Measurements from ENCODE around the gene MYH10.

Gene MYH10

GRCh38 chr17:8622191-8622590, 8.3 kb downstream of the MYH10 start:
- no peaks in the 10 kb centered on the region for H3K4me1 ChIP-seq (ENCODE audit: control insufficient read depth in 1 of 2, insufficient read depth in 2 of 2, low read length in 2 of 2)
- H3K9me3 ChIP-seq (ENCODE audit: control insufficient read depth in 1 of 2, low read length in 2 of 2), result no peaks in the 10 kb centered on the region
- no peak overlapping the region for H3K4me3 ChIP-seq (ENCODE audit: low read depth in 1 of 2, low read length in 2 of 2)
- peaks cover 0 to 4% of the 10 kb centered on the region in 2 donors for H3K36me3 ChIP-seq (ENCODE audit: control insufficient read depth in 1 of 2, insufficient read depth in 2 of 2, low read length in 2 of 2)
- no peak overlapping the region for H3K27ac ChIP-seq (ENCODE audit: low read length)
- H3K27me3 ChIP-seq (ENCODE audit: low read depth, low read length), result no peaks in the 10 kb centered on the region

- no peak overlapping the region for H3K27ac ChIP-seq (ENCODE audit: low read length)
- no peaks in the 10 kb centered on the region for H3K4me1 ChIP-seq (ENCODE audit: control insufficient read depth in 1 of 2, insufficient read depth in 2 of 2, low read length in 2 of 2)
- H3K36me3 ChIP-seq (ENCODE audit: control insufficient read depth in 1 of 2, insufficient read depth in 2 of 2, low read length in 2 of 2), result peaks cover 0 to 4% of the 10 kb centered on the region in 2 donors
- no peaks in the 10 kb centered on the region for H3K9me3 ChIP-seq (ENCODE audit: control insufficient read depth in 1 of 2, low read length in 2 of 2)
- no peaks in the 10 kb centered on the region for H3K27me3 ChIP-seq (ENCODE audit: low read depth, low read length)
- H3K4me3 ChIP-seq (ENCODE audit: low read depth in 1 of 2, low read length in 2 of 2), result no peak overlapping the region
Measured at GRCh38 chr17:8621585-8621984, 8.9 kb downstream of the MYH10 start.

- H3K27me3 ChIP-seq (ENCODE audit: low read depth, low read length), result no peaks in the 10 kb centered on the region
- H3K9me3 ChIP-seq (ENCODE audit: control insufficient read depth in 1 of 2, low read length in 2 of 2), result no peaks in the 10 kb centered on the region
- no peak overlapping the region for H3K4me3 ChIP-seq (ENCODE audit: low read depth in 1 of 2, low read length in 2 of 2)
- H3K36me3 ChIP-seq (ENCODE audit: control insufficient read depth in 1 of 2, insufficient read depth in 2 of 2, low read length in 2 of 2), result peaks cover 0 to 4% of the 10 kb centered on the region in 2 donors
- no peaks in the 10 kb centered on the region for H3K4me1 ChIP-seq (ENCODE audit: control insufficient read depth in 1 of 2, insufficient read depth in 2 of 2, low read length in 2 of 2)
- no peak overlapping the region for H3K27ac ChIP-seq (ENCODE audit: low read length)
Measured at GRCh38 chr17:8619294-8619693, 11.2 kb downstream of the MYH10 start.

GRCh38 chr17:8618825-8619224, 11.7 kb downstream of the MYH10 start:
- Histone ChIP-seq H3K27ac (ENCODE audit: low read length) (no peak overlapping the region), H3K36me3 (ENCODE audit: control insufficient read depth in 1 of 2, insufficient read depth in 2 of 2, low read length in 2 of 2) (peaks cover 0 to 4% of the 10 kb centered on the region in 2 donors), H3K9me3 (ENCODE audit: control insufficient read depth in 1 of 2, low read length in 2 of 2) (no peaks in the 10 kb centered on the region), H3K4me3 (ENCODE audit: low read depth in 1 of 2, low read length in 2 of 2) (no peak overlapping the region), H3K4me1 (ENCODE audit: control insufficient read depth in 1 of 2, insufficient read depth in 2 of 2, low read length in 2 of 2) (no peaks in the 10 kb centered on the region), H3K27me3 (ENCODE audit: low read depth, low read length) (no peaks in the 10 kb centered on the region)

- Histone ChIP-seq H3K36me3 (ENCODE audit: control insufficient read depth in 1 of 2, insufficient read depth in 2 of 2, low read length in 2 of 2) (no peaks in the 10 kb centered on the region), H3K27ac (ENCODE audit: low read length) (no peak overlapping the region), H3K4me1 (ENCODE audit: control insufficient read depth in 1 of 2, insufficient read depth in 2 of 2, low read length in 2 of 2) (no peaks in the 10 kb centered on the region), H3K27me3 (ENCODE audit: low read depth, low read length) (no peaks in the 10 kb centered on the region), H3K4me3 (ENCODE audit: low read depth in 1 of 2, low read length in 2 of 2) (no peak overlapping the region), H3K9me3 (ENCODE audit: control insufficient read depth in 1 of 2, low read length in 2 of 2) (no peaks in the 10 kb centered on the region)
Measured at GRCh38 chr17:8614988-8615387, 15.5 kb downstream of the MYH10 start.

- no peaks in the 10 kb centered on the region for H3K36me3 ChIP-seq (ENCODE audit: control insufficient read depth in 1 of 2, insufficient read depth in 2 of 2, low read length in 2 of 2)
- no peaks in the 10 kb centered on the region for H3K9me3 ChIP-seq (ENCODE audit: control insufficient read depth in 1 of 2, low read length in 2 of 2)
- peaks cover 0 to under 1% of the 10 kb centered on the region in 2 donors for H3K4me1 ChIP-seq (ENCODE audit: control insufficient read depth in 1 of 2, insufficient read depth in 2 of 2, low read length in 2 of 2)
- H3K4me3 ChIP-seq (ENCODE audit: low read depth in 1 of 2, low read length in 2 of 2), result peak overlapping the region in 1 of 2 donors; percentile 28
- no peak overlapping the region for H3K27ac ChIP-seq (ENCODE audit: low read length)
- H3K27me3 ChIP-seq (ENCODE audit: low read depth, low read length), result no peaks in the 10 kb centered on the region
Measured at GRCh38 chr17:8611619-8612298, 18.8 kb downstream of the MYH10 start.

GRCh38 chr17:8611137-8611536, 19.4 kb downstream of the MYH10 start:
- H3K4me1 ChIP-seq (ENCODE audit: control insufficient read depth in 1 of 2, insufficient read depth in 2 of 2, low read length in 2 of 2), result peaks cover 0 to 7% of the 10 kb centered on the region in 2 donors
- H3K9me3 ChIP-seq (ENCODE audit: control insufficient read depth in 1 of 2, low read length in 2 of 2), result no peaks in the 10 kb centered on the region
- H3K4me3 ChIP-seq (ENCODE audit: low read depth in 1 of 2, low read length in 2 of 2), result no peak overlapping the region
- H3K27ac ChIP-seq (ENCODE audit: low read length), result no peak overlapping the region
- no peaks in the 10 kb centered on the region for H3K36me3 ChIP-seq (ENCODE audit: control insufficient read depth in 1 of 2, insufficient read depth in 2 of 2, low read length in 2 of 2)
- no peaks in the 10 kb centered on the region for H3K27me3 ChIP-seq (ENCODE audit: low read depth, low read length)

- H3K4me3 ChIP-seq (ENCODE audit: low read depth in 1 of 2, low read length in 2 of 2), result no peak overlapping the region
- peaks cover 0 to 9% of the 10 kb centered on the region in 2 donors for H3K4me1 ChIP-seq (ENCODE audit: control insufficient read depth in 1 of 2, insufficient read depth in 2 of 2, low read length in 2 of 2)
- H3K36me3 ChIP-seq (ENCODE audit: control insufficient read depth in 1 of 2, insufficient read depth in 2 of 2, low read length in 2 of 2), result no peaks in the 10 kb centered on the region
- no peaks in the 10 kb centered on the region for H3K27me3 ChIP-seq (ENCODE audit: low read depth, low read length)
- no peaks in the 10 kb centered on the region for H3K9me3 ChIP-seq (ENCODE audit: control insufficient read depth in 1 of 2, low read length in 2 of 2)
- no peak overlapping the region for H3K27ac ChIP-seq (ENCODE audit: low read length)
Measured at GRCh38 chr17:8610558-8610957, 20.0 kb downstream of the MYH10 start.

- H3K4me1 ChIP-seq (ENCODE audit: control insufficient read depth in 1 of 2, insufficient read depth in 2 of 2, low read length in 2 of 2), result peaks cover 0 to 9% of the 10 kb centered on the region in 2 donors
- H3K27me3 ChIP-seq (ENCODE audit: low read depth, low read length), result no peaks in the 10 kb centered on the region
- no peak overlapping the region for H3K4me3 ChIP-seq (ENCODE audit: low read depth in 1 of 2, low read length in 2 of 2)
- H3K36me3 ChIP-seq (ENCODE audit: control insufficient read depth in 1 of 2, insufficient read depth in 2 of 2, low read length in 2 of 2), result no peaks in the 10 kb centered on the region
- no peak overlapping the region for H3K27ac ChIP-seq (ENCODE audit: low read length)
- no peaks in the 10 kb centered on the region for H3K9me3 ChIP-seq (ENCODE audit: control insufficient read depth in 1 of 2, low read length in 2 of 2)
Measured at GRCh38 chr17:8609910-8610309, 20.6 kb downstream of the MYH10 start.

GRCh38 chr17:8608001-8608400, 22.5 kb downstream of the MYH10 start:
- no peak overlapping the region for H3K27ac ChIP-seq (ENCODE audit: low read length)
- peaks cover 0 to 9% of the 10 kb centered on the region in 2 donors for H3K4me1 ChIP-seq (ENCODE audit: control insufficient read depth in 1 of 2, insufficient read depth in 2 of 2, low read length in 2 of 2)
- no peak overlapping the region for H3K4me3 ChIP-seq (ENCODE audit: low read depth in 1 of 2, low read length in 2 of 2)
- H3K27me3 ChIP-seq (ENCODE audit: low read depth, low read length), result no peaks in the 10 kb centered on the region
- no peaks in the 10 kb centered on the region for H3K36me3 ChIP-seq (ENCODE audit: control insufficient read depth in 1 of 2, insufficient read depth in 2 of 2, low read length in 2 of 2)
- H3K9me3 ChIP-seq (ENCODE audit: control insufficient read depth in 1 of 2, low read length in 2 of 2), result no peaks in the 10 kb centered on the region

- H3K27ac ChIP-seq (ENCODE audit: low read length), result no peak overlapping the region
- H3K4me3 ChIP-seq (ENCODE audit: low read depth in 1 of 2, low read length in 2 of 2), result no peak overlapping the region
Measured at GRCh38 chr17:8606401-8606800, 24.1 kb downstream of the MYH10 start.

GRCh38 chr17:8602679-8603078, 27.8 kb downstream of the MYH10 start:
- H3K4me3 ChIP-seq (ENCODE audit: low read depth in 1 of 2, low read length in 2 of 2), result no peak overlapping the region
- no peak overlapping the region for H3K27ac ChIP-seq (ENCODE audit: low read length)
- no peaks in the 10 kb centered on the region for H3K9me3 ChIP-seq (ENCODE audit: control insufficient read depth in 1 of 2, low read length in 2 of 2)
- H3K36me3 ChIP-seq (ENCODE audit: control insufficient read depth in 1 of 2, insufficient read depth in 2 of 2, low read length in 2 of 2), result no peaks in the 10 kb centered on the region
- H3K4me1 ChIP-seq (ENCODE audit: control insufficient read depth in 1 of 2, insufficient read depth in 2 of 2, low read length in 2 of 2), result peaks cover 0 to 9% of the 10 kb centered on the region in 2 donors
- no peaks in the 10 kb centered on the region for H3K27me3 ChIP-seq (ENCODE audit: low read depth, low read length)

More at GRCh38 chr17:8606401-8606800, 24.1 kb downstream of the MYH10 start:
- peaks cover 0 to 9% of the 10 kb centered on the region in 2 donors for H3K4me1 ChIP-seq (ENCODE audit: control insufficient read depth in 1 of 2, insufficient read depth in 2 of 2, low read length in 2 of 2)
- no peaks in the 10 kb centered on the region for H3K36me3 ChIP-seq (ENCODE audit: control insufficient read depth in 1 of 2, insufficient read depth in 2 of 2, low read length in 2 of 2)
- no peaks in the 10 kb centered on the region for H3K9me3 ChIP-seq (ENCODE audit: control insufficient read depth in 1 of 2, low read length in 2 of 2)
- H3K27me3 ChIP-seq (ENCODE audit: low read depth, low read length), result no peaks in the 10 kb centered on the region
